DND-41 (cell line): ENCODE measurements around the gene SIL1.

Experiments
- ATAC-seq: fragments of 200-7000 bp; cut with Tn5 transposase; 3 replicates; pipeline ENCODE4 v1.9.1; 2021; ENCODE audit warnings: low read depth; ENCODE audit not compliant: insufficient read depth
- DNase-seq: peaks from one replicate; pipeline ENCODE4 v3.0.0-alpha.2; 2020
- H2AFZ ChIP-seq: 2 replicates; pipeline ENCODE4 v1.6.0; 2012; ENCODE audit warnings: low read depth, low read length
- H3K27ac ChIP-seq: 2 replicates; pipeline ENCODE4 v1.5.1; 2012; ENCODE audit warnings: low read length, inconsistent platforms
- H3K27me3 ChIP-seq: fragments of 200-600 bp; sonication (generic); 2 replicates; pipeline ENCODE4 v1.6.0; 2012; ENCODE audit warnings: low read length, mild to moderate bottlenecking, inconsistent platforms; ENCODE audit not compliant: insufficient read depth, poor library complexity
- H3K36me3 ChIP-seq: 2 replicates; pipeline ENCODE4 v1.5.1; 2012; ENCODE audit warnings: low read length, inconsistent platforms; ENCODE audit not compliant: insufficient read depth
- H3K4me1 ChIP-seq: 2 replicates; pipeline ENCODE4 v1.5.1; 2012; ENCODE audit warnings: mild to moderate bottlenecking, low read length; ENCODE audit not compliant: insufficient read depth
- H3K4me2 ChIP-seq: 2 replicates; pipeline ENCODE4 v1.6.0; 2012; ENCODE audit warnings: mild to moderate bottlenecking, moderate library complexity, low read length, inconsistent platforms; ENCODE audit not compliant: insufficient read depth
- H3K4me3 ChIP-seq, 2 experiments: fragments of 200-600 bp in 1 of 2; shearing (Covaris generic) in 1 of 2; 2 replicates each; pipeline ENCODE4 v1.5.1; 2012 to 2016; ENCODE audit warnings: inconsistent platforms in 2 of 2, low read length in 2 of 2, mild to moderate bottlenecking in 2 of 2, low read depth in 1 of 2, moderate library complexity in 1 of 2
- H3K79me2 ChIP-seq: 2 replicates; pipeline ENCODE4 v1.6.0; 2012; ENCODE audit warnings: low read length, inconsistent platforms; ENCODE audit not compliant: insufficient read depth
- H3K9ac ChIP-seq: 2 replicates; pipeline ENCODE4 v1.6.0; 2012; ENCODE audit warnings: low read depth, mild to moderate bottlenecking, inconsistent platforms, low read length, moderate library complexity
- H3K9me3 ChIP-seq: 2 replicates; pipeline ENCODE4 v1.5.1; 2012; ENCODE audit warnings: low read length, moderate library complexity, mild to moderate bottlenecking, inconsistent platforms; ENCODE audit not compliant: insufficient read depth, severe bottlenecking
- H4K20me1 ChIP-seq: 2 replicates; pipeline ENCODE4 v1.6.0; 2012; ENCODE audit warnings: low read length; ENCODE audit not compliant: insufficient read depth
- CTCF ChIP-seq: IDR thresholded peaks from 2 replicates; pipeline ENCODE4 v1.5.1; 2012; ENCODE audit warnings: borderline replicate concordance, low read length, moderate library complexity, mild to moderate bottlenecking; ENCODE audit not compliant: poor library complexity, severe bottlenecking; ENCODE audit errors: extremely low read depth
- EZH2 ChIP-seq: IDR thresholded peaks from 3 replicates; pipeline ENCODE4 v1.6.1; 2012; ENCODE audit warnings: borderline replicate concordance, low read depth, mild to moderate bottlenecking, moderate library complexity, low read length, inconsistent platforms; ENCODE audit not compliant: severe bottlenecking

Gene SIL1

GRCh38 chr5:139104577-139105276, 93.4 kb downstream of the SIL1 start:
- Histone ChIP-seq H4K20me1 (no peaks in the 10 kb centered on the region), H3K27ac (no peak overlapping the region), H3K27me3 (no peaks in the 10 kb centered on the region), H3K9ac (no peak overlapping the region), H3K4me2 (no peak overlapping the region), H3K4me3 (no peak overlapping the region), H3K36me3 (no peaks in the 10 kb centered on the region), H2AFZ (no peak overlapping the region), H3K79me2 (no peaks in the 10 kb centered on the region), H3K9me3 (no peaks in the 10 kb centered on the region), H3K4me1 (no peaks in the 10 kb centered on the region)
- TF ChIP-seq EZH2 (no peak), CTCF (no peak)
- DNase-seq (no peak), ATAC-seq (no peak)

GRCh38 chr5:139103762-139104161, 94.4 kb downstream of the SIL1 start:
- no peak for ATAC-seq
- no peak overlapping the region for H3K27ac ChIP-seq
- TF ChIP-seq EZH2: no peak

DNA sequence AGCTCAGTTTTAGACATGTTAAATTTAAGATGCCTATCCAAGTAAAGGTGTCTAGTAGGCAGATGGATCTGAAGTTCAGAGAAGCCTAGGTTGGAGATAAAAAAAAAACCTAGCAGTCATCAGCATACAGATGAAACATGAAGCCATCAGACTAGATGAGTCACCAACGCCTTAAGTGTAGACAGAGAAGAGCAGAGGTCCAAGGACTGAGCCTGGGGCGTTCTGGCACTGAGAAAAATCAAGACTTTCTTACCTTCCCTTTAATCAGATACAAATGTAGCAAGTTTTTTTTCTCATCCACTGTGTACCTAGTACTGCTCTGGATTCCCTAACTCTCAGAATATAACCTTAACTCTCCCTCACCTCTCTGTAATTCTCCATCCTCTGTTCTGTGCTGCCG, 97.3 kb downstream of the SIL1 start:
- H3K4me2 ChIP-seq: no peak overlapping the region
- H2AFZ ChIP-seq: no peak overlapping the region
- no peaks in the 10 kb centered on the region for H3K4me1 ChIP-seq
- no peaks in the 10 kb centered on the region for H3K9me3 ChIP-seq
- no peaks in the 10 kb centered on the region for H3K79me2 ChIP-seq
- no peaks in the 10 kb centered on the region for H3K27me3 ChIP-seq
- H3K27ac ChIP-seq: no peak overlapping the region
- H4K20me1 ChIP-seq: no peaks in the 10 kb centered on the region
- DNase-seq: no peak
- no peak overlapping the region for H3K9ac ChIP-seq
- H3K4me3 ChIP-seq: no peak overlapping the region
- ATAC-seq: no peak
- no peaks in the 10 kb centered on the region for H3K36me3 ChIP-seq
- TF ChIP-seq CTCF: no peak
- TF ChIP-seq EZH2: no peak

More at GRCh38 chr5:139103762-139104161, 94.4 kb downstream of the SIL1 start:
- Histone ChIP-seq H3K4me3 (no peak overlapping the region), H4K20me1 (no peaks in the 10 kb centered on the region), H3K79me2 (no peaks in the 10 kb centered on the region), H2AFZ (no peak overlapping the region), H3K9ac (no peak overlapping the region), H3K27me3 (no peaks in the 10 kb centered on the region), H3K36me3 (no peaks in the 10 kb centered on the region), H3K4me1 (no peaks in the 10 kb centered on the region), H3K4me2 (no peak overlapping the region), H3K9me3 (no peaks in the 10 kb centered on the region)
- no peak for DNase-seq

- Histone ChIP-seq H3K9ac (no peak overlapping the region), H3K36me3 (no peaks in the 10 kb centered on the region), H3K4me1 (no peaks in the 10 kb centered on the region), H3K4me3 (no peak overlapping the region), H3K27me3 (no peaks in the 10 kb centered on the region), H3K9me3 (no peaks in the 10 kb centered on the region), H3K4me2 (no peak overlapping the region), H3K27ac (no peak overlapping the region), H2AFZ (no peak overlapping the region), H3K79me2 (no peaks in the 10 kb centered on the region), H4K20me1 (no peaks in the 10 kb centered on the region)
- ATAC-seq: no peak
- no peak for DNase-seq
- TF ChIP-seq CTCF (no peak), EZH2 (no peak)
These were observed 103.7 kb downstream of the SIL1 start for GRCh38 chr5:139094154-139095131.
